Stimulated activated CD4-positive, alpha-beta T cell treated with anti-CD3 and anti-CD28 coated beads, Interleukin-4, amount 100 ng/mL, for 48 hours (primary cell): ENCODE data around the gene IGSF3.
"Not testable (repeated sequence)": the region's sequence is repeated elsewhere in the genome, so short reads cannot be mapped to it uniquely, and the experiment has no call there.

Source experiments
- DNase-seq, 2 donors: peaks; one replicate each; pipeline ENCODE4 v3.0.0-alpha.2; 2020; ENCODE audit warnings: low read depth in 2 of 2

Gene IGSF3

DNA sequence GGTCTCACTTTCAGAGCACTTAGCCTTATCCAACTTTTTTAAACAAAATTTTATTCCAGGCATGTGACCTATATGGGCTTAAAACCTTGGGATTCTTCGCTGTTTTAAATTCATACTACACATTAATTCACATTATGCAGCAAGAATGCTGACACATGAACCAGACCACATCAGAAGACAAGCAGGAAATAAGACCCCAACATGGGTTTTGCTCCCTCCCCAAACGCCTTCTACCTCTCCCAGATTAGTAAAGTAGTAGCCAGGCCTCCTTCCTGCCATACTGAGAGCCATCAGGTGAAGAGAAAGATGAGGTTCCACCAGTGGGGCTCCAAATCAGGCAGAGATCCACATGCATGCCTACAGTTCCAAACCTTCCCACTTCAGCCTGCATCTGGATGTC is 3.7 kb downstream of the IGSF3 start:
- no peak for DNase-seq

GRCh38 chr1:116661633-116662032 is 5.9 kb downstream of the IGSF3 start:
- DNase-seq: no peak

- not testable (repeated sequence) for DNase-seq
These were observed 8.9 kb downstream of the IGSF3 start for GRCh38 chr1:116658645-116659044.

DNA sequence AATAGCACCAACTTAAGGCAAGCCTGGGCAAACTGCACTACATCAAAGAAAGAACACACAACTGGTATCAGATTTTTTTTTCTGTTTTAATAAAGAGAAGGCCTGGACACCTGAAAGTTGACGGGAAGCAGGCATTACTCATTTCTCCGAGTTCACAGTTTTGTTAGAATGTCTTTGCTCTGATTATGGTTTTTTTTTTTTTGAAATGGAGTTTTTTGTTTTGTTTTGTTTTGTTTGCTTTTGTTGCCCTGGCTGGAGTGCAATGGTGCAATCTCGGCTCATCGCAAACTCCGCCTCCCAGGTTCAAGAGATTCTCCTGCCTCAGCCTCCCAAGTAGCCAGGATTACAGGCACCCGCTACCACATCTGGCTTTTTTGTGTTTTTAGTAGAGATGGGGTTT is 9.7 kb downstream of the IGSF3 start:
- DNase-seq: not testable (repeated sequence)

GRCh38 chr1:116654351-116654750 is 13.2 kb downstream of the IGSF3 start:
- no peak for DNase-seq

DNA sequence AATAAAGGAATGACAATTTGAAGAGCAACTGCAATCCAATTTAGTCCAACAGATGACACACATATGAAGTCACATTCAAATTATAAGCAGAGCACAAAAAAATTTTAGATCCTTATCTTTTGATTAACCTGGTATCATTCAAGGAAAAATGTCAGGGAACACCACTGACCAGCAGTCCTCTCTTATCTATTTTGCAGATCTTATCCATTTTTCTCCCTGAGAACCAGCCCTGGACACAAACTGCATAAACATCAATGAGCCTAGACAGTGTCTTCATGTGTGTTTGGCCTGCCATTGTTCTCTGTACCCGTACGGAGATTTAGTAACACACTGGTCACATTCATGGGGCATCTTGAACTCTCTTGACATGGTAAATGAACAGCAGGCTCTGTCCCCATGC is 14.9 kb downstream of the IGSF3 start:
- not testable (repeated sequence) for DNase-seq

DNA sequence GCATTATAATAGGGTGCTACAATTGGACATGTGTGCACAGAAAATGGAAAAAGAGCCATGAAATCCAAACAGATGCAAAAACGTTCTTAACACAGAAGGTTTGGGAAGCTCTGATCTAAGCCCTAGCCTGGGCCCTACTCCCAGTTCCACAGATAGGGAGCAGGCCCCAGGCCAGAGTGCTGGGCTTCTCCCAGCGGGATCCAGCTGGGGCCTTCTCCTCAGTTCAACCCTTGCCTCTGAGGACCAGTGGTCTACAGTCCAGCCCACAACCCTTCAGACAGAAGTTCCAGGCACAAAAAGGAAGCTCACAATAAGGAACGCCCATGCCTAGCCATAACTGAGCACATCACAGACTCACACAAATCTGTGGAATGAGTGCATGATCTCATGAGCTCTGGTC is 16.8 kb downstream of the IGSF3 start:
- not testable (repeated sequence) for DNase-seq

DNA sequence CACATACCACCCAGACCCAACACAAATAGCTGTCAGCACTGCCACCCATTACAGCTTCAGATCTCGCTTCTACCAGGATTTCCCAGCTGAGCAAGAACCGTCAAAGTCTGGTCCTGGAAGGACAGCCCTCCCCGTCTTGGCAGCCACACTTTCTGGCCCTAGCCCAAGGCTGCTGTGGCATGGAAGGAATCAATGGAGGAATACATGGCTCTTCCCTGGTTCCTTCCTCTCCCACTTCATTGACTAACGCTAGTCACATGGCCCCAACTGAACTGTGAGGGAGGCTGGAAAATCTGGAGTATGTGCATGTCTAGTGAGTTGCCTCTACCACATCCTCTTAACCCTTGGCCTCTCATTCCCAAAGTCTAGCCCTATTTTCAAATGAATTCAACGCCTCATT is 18.5 kb downstream of the IGSF3 start:
- not testable (repeated sequence) for DNase-seq

DNA sequence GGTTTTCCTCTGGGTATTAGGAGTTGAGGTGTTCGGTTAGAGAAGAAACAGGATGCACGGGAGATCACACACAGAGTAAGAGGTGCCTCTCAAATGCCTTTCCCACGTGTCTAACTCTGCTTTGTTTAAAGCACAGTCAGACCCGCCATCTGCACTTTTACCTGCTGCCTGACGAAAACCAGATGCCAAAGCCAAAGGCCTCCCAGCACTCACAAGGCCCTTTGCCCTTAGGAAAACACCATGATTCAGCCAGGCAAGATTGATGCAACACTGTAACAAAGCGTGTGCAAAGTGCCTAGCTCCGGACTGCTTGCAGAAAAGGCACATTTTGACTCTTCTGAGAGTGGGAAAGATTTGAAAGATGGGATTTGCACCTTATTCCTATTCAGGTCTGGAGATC is 19.2 kb downstream of the IGSF3 start:
- not testable (repeated sequence) for DNase-seq

GRCh38 chr1:116647186-116647585 is 20.3 kb downstream of the IGSF3 start:
- DNase-seq: not testable (repeated sequence)

DNA sequence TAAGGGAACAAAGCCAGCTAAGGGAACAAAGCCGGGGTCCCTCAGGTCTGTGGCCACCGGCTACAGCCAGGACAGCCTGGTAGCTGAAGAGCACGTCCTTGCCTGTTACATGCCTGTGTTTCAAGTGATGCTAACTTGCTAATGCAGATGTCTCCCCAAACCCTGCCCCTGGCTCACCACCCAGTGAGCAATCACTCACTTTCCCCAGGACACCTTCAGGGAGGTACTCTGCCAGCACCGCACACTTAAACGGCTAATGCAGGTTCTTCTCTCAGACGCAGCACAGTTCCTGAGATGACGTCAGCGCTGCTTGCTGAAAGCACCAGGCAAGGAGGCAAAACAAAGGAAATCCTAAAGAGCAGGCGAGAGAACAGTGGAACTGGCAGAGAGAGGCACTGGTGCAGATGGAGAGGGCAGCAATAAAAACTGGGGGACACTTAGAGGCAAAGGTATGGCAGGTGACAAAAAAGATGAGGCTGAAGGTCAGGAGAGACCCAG is 20.8 kb downstream of the IGSF3 start:
- DNase-seq: not testable (repeated sequence)

DNA sequence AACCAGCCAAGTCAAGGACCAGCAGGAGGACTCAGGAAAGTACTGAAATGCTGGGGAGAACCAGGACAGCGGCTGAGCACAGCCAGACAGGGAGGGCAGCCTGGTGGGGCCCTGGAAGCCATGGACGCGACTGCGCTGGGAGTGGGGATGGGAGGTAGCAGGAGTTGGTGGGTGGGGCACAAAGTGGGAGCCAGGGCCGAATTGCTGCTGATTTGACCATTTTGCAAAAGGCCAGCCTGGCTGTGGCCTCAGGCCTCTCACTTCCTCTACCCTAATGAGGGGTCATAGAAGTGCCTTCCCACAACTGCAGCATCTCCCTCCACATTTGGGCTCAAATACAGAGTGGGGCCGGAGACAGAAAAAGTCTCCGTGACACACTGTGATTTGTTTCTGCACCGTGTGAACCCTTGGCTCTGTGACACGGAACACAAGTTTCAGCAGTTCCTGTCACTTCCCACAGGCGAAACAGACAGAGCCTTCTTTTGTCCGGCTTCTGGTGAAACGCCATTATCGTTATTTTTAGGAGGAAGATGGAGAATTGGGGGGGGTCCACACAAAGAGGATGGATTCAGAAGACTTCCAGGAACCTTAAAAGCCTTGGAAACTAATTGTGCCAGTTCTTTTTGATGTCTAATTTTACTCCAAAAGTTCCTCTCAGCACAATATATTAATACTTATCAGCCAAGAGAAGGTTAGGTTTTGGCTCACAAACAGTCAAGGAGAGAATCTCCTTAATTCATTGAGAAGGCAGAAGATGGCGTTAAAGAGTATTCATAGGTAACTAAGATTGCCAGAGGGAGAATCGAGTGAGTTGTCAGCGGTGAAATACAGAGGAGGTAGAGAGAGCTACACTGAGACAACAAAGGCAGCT is 21.5 kb downstream of the IGSF3 start:
- not testable (repeated sequence) for DNase-seq

- DNase-seq: not testable (repeated sequence)
These were observed 22.5 kb downstream of the IGSF3 start for GRCh38 chr1:116644993-116645392.

- not testable (repeated sequence) for DNase-seq
These were observed 23.4 kb downstream of the IGSF3 start for GRCh38 chr1:116644096-116644495.

- not testable (repeated sequence) for DNase-seq
These were observed 24.2 kb downstream of the IGSF3 start for GRCh38 chr1:116643281-116643751.

GRCh38 chr1:116642311-116643280 is 24.9 kb downstream of the IGSF3 start:
- not testable (repeated sequence) for DNase-seq

GRCh38 chr1:116637583-116637982 is 29.9 kb downstream of the IGSF3 start:
- DNase-seq: peak in 1 of 2 donors; percentile 7

GRCh38 chr1:116636584-116636983 is 30.9 kb downstream of the IGSF3 start:
- not testable (repeated sequence) for DNase-seq

- DNase-seq: not testable (repeated sequence)
These were observed 33.1 kb downstream of the IGSF3 start for GRCh38 chr1:116634386-116634785.

GRCh38 chr1:116631996-116632925 is 35.3 kb downstream of the IGSF3 start:
- not testable (repeated sequence) for DNase-seq

GRCh38 chr1:116631554-116631953 is 36.0 kb downstream of the IGSF3 start:
- DNase-seq: not testable (repeated sequence)
